Measurements from ENCODE around the gene TOMM5. TPM values are rescaled to one million over a fixed set of nuclear protein-coding genes. Genes with fewer than 3 reads are reported as not detected.

TOMM5 gene
- total and polyA plus RNA-seq, 2 donors (not counting 1 experiment from before 2014, with no cell fraction given), result 113 to 162 TPM

DNA sequence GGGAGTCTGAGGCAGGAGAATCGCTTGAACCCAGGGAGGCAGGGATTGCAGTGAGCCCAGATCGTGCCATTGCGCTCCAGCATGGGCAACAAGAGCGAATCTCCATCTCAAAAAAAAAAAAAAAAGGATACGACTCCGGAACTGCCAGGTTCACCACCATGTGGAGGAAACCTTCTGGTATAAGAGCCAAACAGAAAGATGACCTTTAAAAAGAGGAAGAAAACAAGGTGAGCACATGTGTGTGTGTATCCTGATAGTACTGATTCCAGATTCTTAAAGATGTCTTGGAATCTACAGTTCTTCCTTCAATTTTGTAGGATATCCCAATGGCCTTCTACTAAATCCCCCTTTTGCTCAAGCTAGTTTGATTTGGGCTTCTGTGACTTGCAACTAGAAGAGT lies 49.9 kb downstream of the TOMM5 start:
- Histone ChIP-seq H3K27ac (ENCODE audit: insufficient read depth, low read length) (no peak overlapping the region), H3K27me3 (ENCODE audit: control insufficient read depth, insufficient read depth, low read length) (no peaks in the 10 kb centered on the region), H2AFZ (ENCODE audit: low read length) (no peak overlapping the region), H3K79me2 (ENCODE audit: control insufficient read depth, insufficient read depth, low read length) (no peaks in the 10 kb centered on the region), H3K9ac (ENCODE audit: insufficient read depth, low read length) (no peak overlapping the region), H3K4me1 (ENCODE audit: control insufficient read depth, extremely low read depth, insufficient read depth, low read length) (no peaks in the 10 kb centered on the region), H3K4me3 (replicated peaks in 1 of 4; ENCODE audit: control extremely low read depth in 1 of 4, insufficient read depth in 1 of 4, low read depth in 3 of 4, low read length in 4 of 4) (no peak overlapping the region), H3K36me3 (ENCODE audit: control insufficient read depth, insufficient read depth, low read length) (peaks cover 2% of the 10 kb centered on the region), H3K9me3 (ENCODE audit: control insufficient read depth, insufficient read depth, low read depth, low read length) (no peaks in the 10 kb centered on the region), H4K20me1 (ENCODE audit: control insufficient read depth, extremely low read depth, insufficient read depth, low read length) (no peaks in the 10 kb centered on the region), H3K4me2 (ENCODE audit: extremely low read depth, insufficient read depth, low read length) (no peak overlapping the region)
- no peak for DNase-seq (ENCODE audit: low read depth in 2 of 2)
- TF ChIP-seq CTCF (conservative IDR thresholded peaks at IDR 0.05 in 1 of 2, IDR thresholded peaks at IDR 0.05 in 1 of 2; ENCODE audit: low read depth in 1 of 2, low read length in 2 of 2) (no peak), EZH2 (IDR thresholded peaks at IDR 0.05; ENCODE audit: low read length, missing control alignments) (no peak)

DNA sequence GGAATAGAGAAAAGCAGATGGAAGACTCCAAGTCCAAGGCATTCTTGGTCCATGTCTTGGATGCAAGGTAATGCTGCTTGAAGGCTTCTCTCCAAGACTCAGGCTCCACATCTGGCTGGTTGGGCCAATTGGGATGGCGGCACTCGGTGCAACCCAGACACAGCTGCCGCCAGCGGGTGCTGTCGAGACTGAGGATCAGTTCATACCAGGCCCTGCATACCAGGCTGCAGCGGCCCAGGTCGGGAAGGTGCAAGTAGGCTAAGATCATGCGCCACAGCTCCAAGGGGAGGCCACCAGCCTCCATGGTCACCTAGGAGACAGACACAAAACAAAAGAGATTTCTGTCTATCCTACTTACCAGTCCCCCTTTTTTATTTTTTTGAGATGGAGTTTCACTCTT lies 50.9 kb downstream of the TOMM5 start:
- H3K36me3 ChIP-seq (ENCODE audit: control insufficient read depth, insufficient read depth, low read length), result peaks cover 5% of the 10 kb centered on the region
- no peak overlapping the region for H3K4me3 ChIP-seq (replicated peaks in 1 of 4; ENCODE audit: control extremely low read depth in 1 of 4, insufficient read depth in 1 of 4, low read depth in 3 of 4, low read length in 4 of 4)
- no peaks in the 10 kb centered on the region for H3K27me3 ChIP-seq (ENCODE audit: control insufficient read depth, insufficient read depth, low read length)
- no peaks in the 10 kb centered on the region for H3K4me1 ChIP-seq (ENCODE audit: control insufficient read depth, extremely low read depth, insufficient read depth, low read length)
- DNase-seq (ENCODE audit: low read depth in 2 of 2), result no peak
- H3K4me2 ChIP-seq (ENCODE audit: extremely low read depth, insufficient read depth, low read length), result no peak overlapping the region
- no peaks in the 10 kb centered on the region for H3K79me2 ChIP-seq (ENCODE audit: control insufficient read depth, insufficient read depth, low read length)
- H4K20me1 ChIP-seq (ENCODE audit: control insufficient read depth, extremely low read depth, insufficient read depth, low read length), result no peaks in the 10 kb centered on the region
- no peak overlapping the region for H3K27ac ChIP-seq (ENCODE audit: insufficient read depth, low read length)
- H3K9me3 ChIP-seq (ENCODE audit: control insufficient read depth, insufficient read depth, low read depth, low read length), result no peaks in the 10 kb centered on the region
- TF ChIP-seq EZH2 (IDR thresholded peaks at IDR 0.05; ENCODE audit: low read length, missing control alignments), result no peak
- no peak for TF ChIP-seq CTCF (conservative IDR thresholded peaks at IDR 0.05 in 1 of 2, IDR thresholded peaks at IDR 0.05 in 1 of 2; ENCODE audit: low read depth in 1 of 2, low read length in 2 of 2)
- no peak overlapping the region for H3K9ac ChIP-seq (ENCODE audit: insufficient read depth, low read length)
- no peak overlapping the region for H2AFZ ChIP-seq (ENCODE audit: low read length)

DNA sequence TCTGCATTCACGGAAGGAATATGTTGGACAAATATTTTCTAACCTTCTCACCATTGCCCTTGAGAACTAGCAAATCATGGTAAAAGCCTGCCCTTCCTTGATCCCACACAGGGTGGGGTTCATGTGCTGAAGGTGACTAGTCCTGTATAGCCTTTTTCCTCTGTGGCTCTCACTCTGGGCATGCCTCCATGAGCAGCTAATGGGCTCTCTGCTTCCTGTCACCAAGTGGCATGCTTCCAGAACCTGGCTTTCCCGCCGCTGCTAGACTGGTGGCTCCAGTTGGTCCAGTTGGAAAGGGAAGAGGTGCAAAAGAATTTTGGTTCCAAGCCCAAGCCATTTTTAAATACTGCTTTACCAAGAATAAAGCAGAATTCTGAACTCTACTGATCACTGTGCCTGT lies 51.8 kb downstream of the TOMM5 start:
- H4K20me1 ChIP-seq (ENCODE audit: control insufficient read depth, extremely low read depth, insufficient read depth, low read length), result no peaks in the 10 kb centered on the region
- TF ChIP-seq EZH2 (IDR thresholded peaks at IDR 0.05; ENCODE audit: low read length, missing control alignments), result no peak
- TF ChIP-seq CTCF (conservative IDR thresholded peaks at IDR 0.05 in 1 of 2, IDR thresholded peaks at IDR 0.05 in 1 of 2; ENCODE audit: low read depth in 1 of 2, low read length in 2 of 2), result no peak
- no peak overlapping the region for H2AFZ ChIP-seq (ENCODE audit: low read length)
- no peak overlapping the region for H3K4me3 ChIP-seq (replicated peaks in 1 of 4; ENCODE audit: control extremely low read depth in 1 of 4, insufficient read depth in 1 of 4, low read depth in 3 of 4, low read length in 4 of 4)
- DNase-seq (ENCODE audit: low read depth in 2 of 2), result no peak
- no peaks in the 10 kb centered on the region for H3K9me3 ChIP-seq (ENCODE audit: control insufficient read depth, insufficient read depth, low read depth, low read length)
- no peaks in the 10 kb centered on the region for H3K4me1 ChIP-seq (ENCODE audit: control insufficient read depth, extremely low read depth, insufficient read depth, low read length)
- peaks cover 5% of the 10 kb centered on the region for H3K36me3 ChIP-seq (ENCODE audit: control insufficient read depth, insufficient read depth, low read length)
- no peak overlapping the region for H3K9ac ChIP-seq (ENCODE audit: insufficient read depth, low read length)
- H3K27ac ChIP-seq (ENCODE audit: insufficient read depth, low read length), result no peak overlapping the region
- no peaks in the 10 kb centered on the region for H3K27me3 ChIP-seq (ENCODE audit: control insufficient read depth, insufficient read depth, low read length)
- no peaks in the 10 kb centered on the region for H3K79me2 ChIP-seq (ENCODE audit: control insufficient read depth, insufficient read depth, low read length)
- no peak overlapping the region for H3K4me2 ChIP-seq (ENCODE audit: extremely low read depth, insufficient read depth, low read length)
